Left ventricle myocardium inferior (tissue), 1 donor: ENCODE data around the gene ADH1C. TPM values are rescaled to one million over a fixed set of nuclear protein-coding genes. Genes with fewer than 3 reads are reported as not detected.
"Not testable (repeated sequence)": the region's sequence is repeated elsewhere in the genome, so short reads cannot be mapped to it uniquely, and the experiment has no call there.

Experiments used
- DNase-seq: peaks from one replicate; pipeline ENCODE4 v3.0.0-alpha.2; 2020
- H3K27ac ChIP-seq: fragments of 200-600 bp; replicated peaks from 2 replicates; pipeline ENCODE4 v1.8.0; 2021
- H3K27me3 ChIP-seq: fragments of 200-600 bp; 2 replicates; pipeline ENCODE4 v1.8.0; 2021; ENCODE audit warnings: low read depth
- H3K36me3 ChIP-seq: fragments of 200-600 bp; 2 replicates; pipeline ENCODE4 v1.8.0; 2021
- H3K4me1 ChIP-seq: fragments of 200-600 bp; 2 replicates; pipeline ENCODE4 v1.8.0; 2021
- H3K4me3 ChIP-seq: fragments of 200-600 bp; 2 replicates; pipeline ENCODE4 v1.8.0; 2021; ENCODE audit warnings: mild to moderate bottlenecking, moderate library complexity
- H3K9me3 ChIP-seq: fragments of 200-600 bp; replicated peaks from 2 replicates; pipeline ENCODE4 v1.8.0; 2021
- intact Hi-C: fragments of 100-400 bp; cut with micrococcal nuclease; formaldehyde crosslinking; loops from one replicate; pipeline ENCODE4 v1.11.0; 2022
- total RNA-seq: library from RNA; stranded (reverse); fragmentation: NEBNext Ultra II Directional; extraction: Animal tissue kit (Norgen Biotek cat#: 25700); gene quantifications from one replicate; pipeline ENCODE4 v1.2.1, GENCODE V29; 2021
- TF ChIP-seq, protein P1 (sequence below): fragments of 200-600 bp; IDR thresholded peaks from 2 replicates; pipeline ENCODE4 v1.8.0; 2021; ENCODE audit warnings: antibody characterized with exemption, mild to moderate bottlenecking, borderline replicate concordance
- donor health status: DM: no; HTN: yes; CAD: no; lungs with severe emphysema.

The ADH1C gene
- total RNA-seq, 1 donor from 2014 or later, result 2.6 TPM

DNA sequence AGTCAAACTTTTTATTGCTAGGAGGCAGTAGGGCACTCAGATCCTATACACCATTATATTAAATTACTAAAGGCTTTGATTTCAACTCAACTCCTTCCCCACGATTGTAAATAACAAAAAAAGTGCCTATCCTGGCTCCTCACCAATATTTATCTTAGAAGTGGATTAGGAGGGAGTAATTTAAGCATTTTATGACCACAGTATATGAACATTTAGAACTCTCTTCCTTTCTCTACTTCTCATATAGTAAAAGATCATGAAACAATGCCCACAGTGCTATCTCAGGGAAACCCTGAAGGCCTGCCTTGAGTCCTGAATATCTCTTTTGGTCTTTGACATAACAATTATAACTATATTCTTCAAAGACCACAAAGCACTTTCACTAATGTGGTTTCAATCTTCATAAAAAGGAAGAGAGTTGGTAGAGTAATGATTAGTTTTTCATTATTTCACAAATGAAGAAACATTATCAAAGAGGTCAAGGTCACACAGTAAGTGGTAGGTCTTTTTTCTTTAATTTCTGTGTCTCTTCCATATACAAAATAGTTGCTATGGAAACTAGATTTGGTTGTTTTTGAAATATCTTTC lies 29.1 kb upstream of the ADH1C start:
- Histone ChIP-seq H3K4me3 (no peak overlapping the region), H3K27me3 (no peaks in the 10 kb centered on the region), H3K9me3 (peaks cover 15% of the 10 kb centered on the region), H3K4me1 (no peaks in the 10 kb centered on the region), H3K36me3 (no peaks in the 10 kb centered on the region), H3K27ac (peak overlapping the region; percentile 82)
- TF ChIP-seq, protein P1, sequence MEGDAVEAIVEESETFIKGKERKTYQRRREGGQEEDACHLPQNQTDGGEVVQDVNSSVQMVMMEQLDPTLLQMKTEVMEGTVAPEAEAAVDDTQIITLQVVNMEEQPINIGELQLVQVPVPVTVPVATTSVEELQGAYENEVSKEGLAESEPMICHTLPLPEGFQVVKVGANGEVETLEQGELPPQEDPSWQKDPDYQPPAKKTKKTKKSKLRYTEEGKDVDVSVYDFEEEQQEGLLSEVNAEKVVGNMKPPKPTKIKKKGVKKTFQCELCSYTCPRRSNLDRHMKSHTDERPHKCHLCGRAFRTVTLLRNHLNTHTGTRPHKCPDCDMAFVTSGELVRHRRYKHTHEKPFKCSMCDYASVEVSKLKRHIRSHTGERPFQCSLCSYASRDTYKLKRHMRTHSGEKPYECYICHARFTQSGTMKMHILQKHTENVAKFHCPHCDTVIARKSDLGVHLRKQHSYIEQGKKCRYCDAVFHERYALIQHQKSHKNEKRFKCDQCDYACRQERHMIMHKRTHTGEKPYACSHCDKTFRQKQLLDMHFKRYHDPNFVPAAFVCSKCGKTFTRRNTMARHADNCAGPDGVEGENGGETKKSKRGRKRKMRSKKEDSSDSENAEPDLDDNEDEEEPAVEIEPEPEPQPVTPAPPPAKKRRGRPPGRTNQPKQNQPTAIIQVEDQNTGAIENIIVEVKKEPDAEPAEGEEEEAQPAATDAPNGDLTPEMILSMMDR, result no peak
- intact Hi-C loops, result no loop called here
- DNase-seq, result no peak

DNA sequence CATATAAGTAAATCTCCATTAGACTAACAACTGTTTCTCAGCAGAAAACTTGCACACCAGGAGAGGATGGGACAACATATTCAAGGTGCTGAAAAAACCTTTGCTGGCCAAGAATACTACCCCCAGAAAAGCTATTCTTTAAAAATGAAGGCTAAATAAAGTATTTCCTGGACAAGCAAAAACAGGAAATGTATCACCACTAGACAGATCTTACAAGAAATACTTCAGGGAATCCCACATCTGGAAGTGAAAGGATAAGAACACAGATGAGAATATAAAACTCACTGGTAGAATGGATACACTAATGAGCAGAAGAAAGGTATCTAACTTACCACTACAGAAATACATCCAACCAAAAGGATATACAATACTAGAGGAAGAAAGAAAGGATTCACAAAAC lies 27.0 kb upstream of the ADH1C start:
- TF ChIP-seq, protein P1, result no peak
- Histone ChIP-seq H3K36me3 (no peaks in the 10 kb centered on the region), H3K9me3 (peaks cover 23% of the 10 kb centered on the region), H3K4me3 (no peak overlapping the region), H3K27ac (no peak overlapping the region), H3K4me1 (no peaks in the 10 kb centered on the region), H3K27me3 (no peaks in the 10 kb centered on the region)
- DNase-seq, result no peak
- intact Hi-C loops, result no loop called here

DNA sequence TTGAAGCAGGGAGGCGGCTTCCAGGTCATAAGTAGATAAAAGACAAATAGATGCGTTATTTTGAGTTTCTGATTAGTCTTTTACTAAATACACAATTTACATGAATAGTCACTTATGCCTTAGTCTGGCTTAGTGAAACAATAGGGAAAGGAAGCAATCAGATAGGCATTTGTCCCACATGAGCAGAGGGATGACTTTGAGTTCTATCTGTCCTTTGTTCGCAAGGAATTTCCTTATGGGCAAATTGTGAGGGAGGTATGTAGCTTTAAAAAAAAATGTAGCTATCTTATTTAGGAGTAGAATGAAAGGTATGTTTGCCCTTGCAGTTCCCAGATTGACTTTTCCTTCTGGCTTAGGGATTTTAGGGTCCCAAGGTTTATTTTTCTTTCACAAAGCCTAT lies 26.3 kb upstream of the ADH1C start:
- H3K27ac ChIP-seq, result no peak overlapping the region
- H3K4me3 ChIP-seq, result no peak overlapping the region
- TF ChIP-seq, protein P1, result no peak
- no peaks in the 10 kb centered on the region for H3K4me1 ChIP-seq
- no peaks in the 10 kb centered on the region for H3K36me3 ChIP-seq
- H3K9me3 ChIP-seq, result peaks cover 28% of the 10 kb centered on the region
- DNase-seq, result no peak
- intact Hi-C loops, result no loop called here
- H3K27me3 ChIP-seq, result no peaks in the 10 kb centered on the region

DNA sequence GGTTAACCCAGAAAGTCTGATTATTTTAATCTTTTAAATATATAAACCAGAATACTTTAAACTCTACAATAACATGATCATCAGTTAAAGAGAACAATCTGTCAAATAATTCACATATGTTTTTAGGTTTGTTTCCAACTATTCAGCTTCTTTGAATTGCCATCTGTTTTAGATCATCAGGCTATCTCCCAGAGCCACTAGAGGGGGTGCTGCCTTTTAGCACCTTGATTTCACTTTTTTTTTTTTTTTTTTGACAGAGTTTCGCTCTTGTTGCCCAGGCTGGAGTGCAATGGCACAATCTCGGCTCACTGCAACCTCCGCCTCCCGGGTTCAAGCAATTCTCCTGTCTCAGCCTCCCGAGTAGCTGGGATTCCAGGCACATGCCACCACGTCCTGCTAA lies 24.8 kb upstream of the ADH1C start:
- TF ChIP-seq, protein P1, result peak; percentile 24
- intact Hi-C loops, H3K36me3 ChIP-seq, H3K27me3 ChIP-seq, H3K4me1 ChIP-seq, H3K4me3 ChIP-seq, DNase-seq, H3K27ac ChIP-seq: not testable (repeated sequence)
- peaks cover 43% of the 10 kb centered on the region for H3K9me3 ChIP-seq

DNA sequence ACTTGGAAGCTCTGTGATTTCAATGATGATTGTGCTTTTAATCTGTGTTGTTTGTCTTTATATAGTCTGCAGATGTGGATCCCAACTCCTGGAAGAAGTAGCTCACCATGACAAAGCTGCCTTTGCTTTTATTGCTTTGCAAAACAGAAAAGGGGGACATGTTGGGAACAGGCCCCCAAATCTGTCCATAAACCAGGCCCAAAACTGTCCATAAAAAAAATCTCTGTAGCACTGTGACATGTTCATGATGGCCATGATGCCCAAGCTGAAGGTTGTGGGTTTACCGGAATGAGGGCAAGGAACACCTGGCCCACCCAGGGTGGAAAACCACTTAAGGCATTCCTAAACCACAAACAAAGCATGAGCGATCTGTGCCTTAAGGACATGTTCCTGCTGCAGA lies 19.9 kb upstream of the ADH1C start:
- H3K36me3 ChIP-seq, H3K27ac ChIP-seq, DNase-seq, H3K4me3 ChIP-seq, intact Hi-C loops, H3K4me1 ChIP-seq, H3K27me3 ChIP-seq: not testable (repeated sequence)
- peaks cover 33% of the 10 kb centered on the region for H3K9me3 ChIP-seq

DNA sequence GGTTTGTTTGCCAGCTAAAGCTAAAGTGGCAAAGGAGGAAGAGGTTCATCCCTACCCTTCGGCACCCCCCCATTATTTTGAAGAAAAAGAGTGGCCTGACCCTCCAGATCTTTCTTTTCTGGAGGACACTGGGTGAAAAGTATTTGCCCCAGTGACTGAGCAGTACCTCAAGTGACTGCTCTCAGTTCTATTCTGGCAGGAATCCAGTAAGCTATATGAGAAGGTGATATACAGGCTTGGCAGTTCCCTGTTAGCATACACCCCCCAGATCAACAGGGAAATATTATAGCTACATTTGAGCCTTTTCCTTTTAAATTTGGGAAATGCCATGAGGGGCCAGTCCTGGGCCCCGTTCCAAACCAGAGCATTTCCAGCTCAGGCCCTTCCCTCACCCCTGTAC lies 15.3 kb upstream of the ADH1C start:
- H3K4me1 ChIP-seq, intact Hi-C loops, DNase-seq, H3K4me3 ChIP-seq, H3K27me3 ChIP-seq, H3K36me3 ChIP-seq, H3K27ac ChIP-seq: not testable (repeated sequence)
- H3K9me3 ChIP-seq, result peaks cover 18% of the 10 kb centered on the region
